ENCODE data around the gene PARD3.
A peak's percentile ranks its signal among the peaks of the same experiment; 100 is the strongest.

The PARD3 gene

DNA sequence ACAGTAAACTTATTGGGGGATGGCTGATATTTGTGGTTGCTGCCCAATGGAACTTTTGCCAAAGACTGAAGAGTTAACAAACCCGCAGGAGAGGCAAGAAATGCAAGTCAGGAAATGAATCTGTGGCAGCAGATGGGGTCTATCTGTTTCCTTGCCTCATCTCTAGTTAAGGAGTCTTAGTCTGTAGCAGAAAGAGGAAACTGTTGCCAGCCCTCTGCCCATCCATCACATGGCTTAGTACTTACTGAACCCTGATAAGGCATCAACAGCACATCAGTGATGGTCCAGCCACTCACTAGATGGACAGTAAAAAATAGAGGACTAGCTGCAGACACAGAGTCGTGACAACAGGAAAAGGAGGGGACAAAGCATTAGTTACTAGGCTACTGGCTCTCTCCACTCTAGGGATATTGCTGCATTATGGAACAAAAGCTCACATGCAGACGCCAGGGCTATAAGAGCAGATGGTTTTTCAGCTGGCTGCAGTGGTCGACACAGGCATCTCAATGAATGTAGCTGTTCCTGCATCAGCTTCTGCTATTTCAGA lies 614.7 kb downstream of the PARD3 start:
- no peaks in the 10 kb centered on the region for H3K4me1 Mint-ChIP-seq
- ATAC-seq = no peak
- no peak overlapping the region for H3K27ac Mint-ChIP-seq

DNA sequence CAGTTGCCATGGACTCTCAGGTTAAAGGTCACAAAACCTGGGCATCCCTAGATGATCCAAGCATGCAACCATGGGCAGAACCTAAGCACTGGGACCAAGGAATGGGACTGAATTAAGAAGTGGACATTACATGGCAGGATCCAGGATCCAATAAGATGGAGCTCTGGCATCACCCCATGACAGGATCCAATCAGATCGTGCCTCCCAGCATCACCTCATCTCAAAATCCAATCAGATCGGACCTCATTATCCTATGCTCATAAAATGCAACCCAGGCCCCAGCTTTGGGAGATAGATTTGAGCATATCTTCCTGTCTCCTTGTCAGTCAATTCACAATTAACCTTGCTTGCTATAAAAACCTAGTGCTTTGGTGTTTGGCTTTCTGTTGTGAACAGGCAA lies 616.1 kb downstream of the PARD3 start:
- Mint-ChIP-seq H3K9me3 (no peaks in the 10 kb centered on the region), H3K4me3 (no peak overlapping the region), H3K36me3 (no peaks in the 10 kb centered on the region), H3K27ac (no peak overlapping the region), H3K4me1 (no peaks in the 10 kb centered on the region)
- ATAC-seq = no peak
- DNase-seq (ENCODE audit: low spot score in 2 of 2) = no peak

More for the DNA sequence above, 614.7 kb downstream of the PARD3 start:
- H3K36me3 Mint-ChIP-seq = no peaks in the 10 kb centered on the region
- H3K4me3 Mint-ChIP-seq = no peak overlapping the region
- H3K9me3 Mint-ChIP-seq = no peaks in the 10 kb centered on the region
- no peak for DNase-seq (ENCODE audit: low spot score in 2 of 2)

DNA sequence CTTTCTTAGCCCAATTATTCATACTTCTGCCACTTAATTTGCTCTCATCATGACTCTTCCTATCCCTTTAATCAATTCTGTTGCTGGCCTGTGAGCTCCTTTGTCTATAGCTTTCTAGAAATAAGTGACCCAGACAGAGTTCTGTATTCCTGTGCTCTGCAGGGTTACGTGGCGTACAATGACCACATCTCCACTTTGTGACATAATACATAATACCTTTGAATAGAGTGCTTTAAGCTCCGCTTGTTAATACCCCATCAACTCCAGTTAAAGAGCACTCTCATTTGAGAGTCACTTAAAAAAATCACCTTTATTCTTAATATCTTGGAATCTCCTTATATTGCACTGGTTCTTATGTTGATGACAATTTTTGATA lies 619.0 kb downstream of the PARD3 start:
- H3K36me3 Mint-ChIP-seq = no peaks in the 10 kb centered on the region
- H3K27ac Mint-ChIP-seq = no peak overlapping the region
- no peak for ATAC-seq
- no peak overlapping the region for H3K4me3 Mint-ChIP-seq
- no peak for DNase-seq (ENCODE audit: low spot score in 2 of 2)
- H3K4me1 Mint-ChIP-seq = no peaks in the 10 kb centered on the region
- H3K9me3 Mint-ChIP-seq = no peaks in the 10 kb centered on the region

DNA sequence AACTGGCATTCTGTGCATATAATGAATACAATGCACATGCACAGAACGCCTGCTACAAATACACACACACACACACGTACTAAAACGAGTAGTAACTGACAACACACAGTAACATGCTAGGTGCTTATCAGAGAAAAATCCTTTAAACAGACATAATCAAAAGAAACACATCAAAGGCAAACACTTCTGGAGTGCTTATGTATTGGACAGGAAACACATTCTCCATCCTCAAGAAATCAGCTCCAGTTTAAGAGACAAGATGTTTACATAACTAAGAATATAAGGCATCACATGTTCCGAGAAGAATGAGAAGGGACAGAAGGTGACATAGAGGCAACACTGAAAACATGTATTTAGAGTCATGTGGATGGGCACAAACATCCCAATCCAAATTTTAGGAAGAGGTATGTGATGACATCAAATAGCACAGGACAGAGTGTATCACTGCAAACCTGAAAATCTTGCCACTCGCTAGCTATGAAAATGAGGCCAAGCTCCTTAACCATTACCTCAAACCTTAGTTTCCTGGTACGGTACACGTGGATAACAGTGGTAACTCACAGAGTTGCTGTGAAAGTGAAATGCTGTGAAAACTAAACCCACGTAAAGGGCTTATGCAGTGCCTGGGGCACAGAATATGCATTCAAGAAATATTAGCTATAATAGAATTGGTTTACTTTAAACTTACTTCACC lies 619.6 kb downstream of the PARD3 start:
- Mint-ChIP-seq H3K9me3 (peaks cover 2% of the 10 kb centered on the region), H3K4me1 (no peaks in the 10 kb centered on the region), H3K36me3 (no peaks in the 10 kb centered on the region), H3K4me3 (no peak overlapping the region), H3K27ac (no peak overlapping the region)
- ATAC-seq (no peak), DNase-seq (ENCODE audit: low spot score in 2 of 2) (no peak)

DNA sequence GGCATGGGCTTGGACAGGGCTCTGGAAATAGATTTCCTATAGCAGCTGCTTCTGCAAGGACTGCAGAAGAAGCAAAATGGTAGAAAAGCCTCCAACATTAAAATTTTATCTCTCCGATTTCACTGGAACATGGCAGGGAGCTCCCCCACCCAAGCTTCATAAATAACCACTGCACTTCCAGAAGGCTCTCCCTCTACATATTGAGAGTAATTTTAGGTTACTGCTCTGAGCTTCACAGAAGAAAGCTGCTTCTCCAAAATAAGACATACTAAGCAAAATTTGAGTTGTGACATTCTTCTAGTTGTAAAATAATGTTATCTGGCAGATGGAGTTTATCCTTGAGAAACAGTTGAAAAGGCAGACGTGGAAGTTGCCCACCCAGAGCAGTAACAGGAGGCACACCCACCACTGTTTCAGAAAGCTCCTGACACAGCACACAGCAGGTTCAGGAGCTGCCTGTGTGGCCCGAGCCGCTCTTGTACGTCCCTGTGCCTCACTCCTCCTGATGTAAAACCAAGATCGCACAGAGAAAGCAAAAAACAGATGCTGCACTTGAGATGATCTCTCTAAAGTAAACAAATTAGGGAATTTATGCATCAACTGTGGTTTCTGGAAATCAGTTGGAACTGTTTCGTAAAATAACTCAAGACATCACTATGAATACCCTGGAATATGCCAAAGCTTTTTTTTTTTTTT lies 621.0 kb downstream of the PARD3 start:
- ATAC-seq = no peak
- no peaks in the 10 kb centered on the region for H3K4me1 Mint-ChIP-seq

DNA sequence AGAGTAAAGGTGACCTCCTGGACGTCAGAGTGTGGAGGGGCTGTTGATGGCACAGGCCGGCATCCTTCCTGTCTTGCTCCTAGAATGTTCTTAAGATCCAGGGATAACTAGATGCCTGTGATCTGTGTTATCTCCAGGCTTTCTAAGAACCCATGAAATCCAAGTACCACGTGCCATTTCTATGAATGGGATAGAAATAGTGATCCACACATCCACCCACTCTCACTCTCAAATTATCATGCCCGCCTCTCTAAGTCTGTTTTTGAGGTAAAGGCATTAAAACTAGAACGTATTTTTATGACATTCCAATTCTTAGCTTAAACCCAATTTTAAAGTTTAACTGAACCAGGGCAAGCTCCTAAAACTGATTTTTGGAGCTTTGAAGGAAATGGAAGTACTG lies 622.5 kb downstream of the PARD3 start:
- ATAC-seq (peak; percentile 28), DNase-seq (ENCODE audit: low spot score in 2 of 2) (no peak)
- Mint-ChIP-seq H3K36me3 (no peaks in the 10 kb centered on the region), H3K4me1 (no peaks in the 10 kb centered on the region), H3K9me3 (peaks cover 2% of the 10 kb centered on the region), H3K4me3 (no peak overlapping the region), H3K27ac (no peak overlapping the region)

More for the DNA sequence above, 621.0 kb downstream of the PARD3 start:
- peaks cover 2% of the 10 kb centered on the region for H3K9me3 Mint-ChIP-seq
- no peak overlapping the region for H3K4me3 Mint-ChIP-seq
- DNase-seq (ENCODE audit: low spot score in 2 of 2) = no peak
- H3K27ac Mint-ChIP-seq = no peak overlapping the region
- H3K36me3 Mint-ChIP-seq = no peaks in the 10 kb centered on the region

DNA sequence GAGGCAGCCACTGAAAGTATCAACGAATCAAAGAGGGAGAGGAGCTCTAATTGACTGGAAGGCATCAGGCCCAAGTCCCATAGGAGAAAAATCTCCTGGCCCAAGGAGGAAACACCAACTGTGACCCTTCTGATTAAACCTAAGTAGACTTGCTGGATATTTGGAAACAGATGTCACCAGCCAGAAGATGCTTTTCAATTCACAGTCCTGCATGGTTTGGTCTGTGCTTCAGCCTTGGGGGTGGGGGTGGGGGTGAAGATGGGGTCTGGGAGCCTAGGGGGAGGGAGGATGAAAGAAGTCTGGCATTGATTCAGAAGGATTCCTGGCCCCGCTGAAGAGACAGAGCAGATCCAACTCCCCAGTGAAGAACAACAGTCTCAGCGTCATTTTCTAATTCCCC lies 623.7 kb downstream of the PARD3 start:
- ATAC-seq (no peak), DNase-seq (ENCODE audit: low spot score in 2 of 2) (no peak)
- no peak overlapping the region for H3K27ac Mint-ChIP-seq
- no peaks in the 10 kb centered on the region for H3K36me3 Mint-ChIP-seq
- no peak overlapping the region for H3K4me3 Mint-ChIP-seq
- H3K9me3 Mint-ChIP-seq = peaks cover 2% of the 10 kb centered on the region
- H3K4me1 Mint-ChIP-seq = no peaks in the 10 kb centered on the region

DNA sequence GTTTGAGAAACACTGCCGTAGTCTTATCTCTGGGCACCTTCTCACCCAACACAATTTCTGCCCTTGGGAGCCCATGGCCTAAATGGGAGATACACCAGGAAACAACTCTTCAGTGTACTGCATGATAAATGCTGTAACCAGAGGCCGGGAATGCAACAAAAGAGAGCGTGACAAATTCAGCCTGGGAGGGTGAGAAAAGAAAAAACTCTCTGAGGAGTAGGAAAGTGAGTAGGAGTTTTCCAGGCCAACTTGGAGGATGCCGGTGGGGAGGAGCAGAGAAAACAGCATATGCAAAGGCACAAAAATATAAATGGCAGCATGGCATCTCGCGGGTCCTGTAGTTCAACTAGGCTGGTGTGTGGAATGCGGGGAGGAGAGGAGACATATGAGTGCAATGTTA lies 624.5 kb downstream of the PARD3 start:
- Mint-ChIP-seq H3K9me3 (peaks cover 2% of the 10 kb centered on the region), H3K27ac (no peak overlapping the region), H3K36me3 (no peaks in the 10 kb centered on the region), H3K4me1 (no peaks in the 10 kb centered on the region), H3K4me3 (no peak overlapping the region)
- no peak for ATAC-seq
- no peak for DNase-seq (ENCODE audit: low spot score in 2 of 2)

DNA sequence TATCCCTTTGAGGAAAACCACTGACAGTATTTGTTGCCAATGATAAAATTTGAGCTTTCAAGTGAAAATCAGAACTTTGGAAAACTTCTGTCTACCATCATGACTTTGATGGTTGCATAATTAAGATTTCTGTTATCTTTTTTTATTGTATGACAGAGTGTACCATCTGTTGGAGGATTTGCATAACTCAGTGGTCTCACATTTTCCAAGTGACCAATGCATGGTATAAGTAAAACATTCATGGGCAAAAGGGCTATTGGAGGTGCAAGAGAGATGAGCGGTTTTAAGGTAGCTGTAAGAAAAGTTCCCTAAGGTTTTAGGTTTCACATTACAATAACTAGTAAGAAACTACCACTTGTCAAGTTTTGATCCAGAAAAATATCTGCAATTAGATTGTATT lies 625.3 kb downstream of the PARD3 start:
- H3K9me3 Mint-ChIP-seq = peaks cover 2% of the 10 kb centered on the region
- no peak for DNase-seq (ENCODE audit: low spot score in 2 of 2)
- H3K4me1 Mint-ChIP-seq = no peaks in the 10 kb centered on the region
- H3K36me3 Mint-ChIP-seq = no peaks in the 10 kb centered on the region
- no peak overlapping the region for H3K27ac Mint-ChIP-seq
- no peak for ATAC-seq
- H3K4me3 Mint-ChIP-seq = no peak overlapping the region

DNA sequence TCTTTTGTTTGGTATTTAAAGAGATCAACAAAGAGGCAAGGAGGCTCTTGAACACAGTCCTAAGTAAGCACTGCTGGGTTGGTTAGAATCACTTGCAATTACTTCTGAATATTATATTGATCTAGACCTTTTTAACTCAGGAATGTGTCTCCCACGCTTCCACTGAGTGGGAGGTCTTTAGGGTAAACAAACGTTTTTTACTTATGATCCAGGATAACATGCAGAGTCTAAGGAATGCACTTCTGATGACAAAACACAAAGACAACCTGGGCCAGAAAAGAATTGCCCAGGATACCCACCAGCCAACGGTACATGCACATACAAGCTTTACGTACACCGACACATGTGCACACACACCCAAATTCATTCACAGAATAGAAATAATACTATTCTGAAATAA lies 626.9 kb downstream of the PARD3 start:
- Mint-ChIP-seq H3K9me3 (peaks cover 2% of the 10 kb centered on the region), H3K36me3 (no peaks in the 10 kb centered on the region), H3K27ac (no peak overlapping the region), H3K4me1 (no peaks in the 10 kb centered on the region), H3K4me3 (no peak overlapping the region)
- ATAC-seq (no peak), DNase-seq (ENCODE audit: low spot score in 2 of 2) (no peak)

DNA sequence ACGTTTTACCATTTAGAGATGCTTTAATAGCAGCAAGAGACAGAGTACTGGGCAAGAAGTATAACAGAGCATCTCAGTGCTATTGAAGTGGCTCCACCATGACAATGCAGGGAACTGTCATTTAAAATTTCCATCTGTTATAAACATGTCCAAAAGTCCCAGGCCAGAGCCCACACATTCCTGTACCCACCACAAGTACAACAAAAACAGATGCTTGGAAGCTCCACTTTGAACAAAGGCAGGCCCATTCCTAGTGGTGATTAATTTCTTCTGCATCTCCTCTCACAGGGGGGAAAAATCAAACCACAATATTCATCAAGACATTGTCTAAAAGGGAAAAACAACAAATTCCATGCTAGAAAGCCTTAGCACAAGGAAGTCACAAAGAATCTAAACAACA lies 627.9 kb downstream of the PARD3 start:
- DNase-seq (ENCODE audit: low spot score in 2 of 2) = no peak
- H3K27ac Mint-ChIP-seq = no peak overlapping the region
- no peaks in the 10 kb centered on the region for H3K36me3 Mint-ChIP-seq
- no peak overlapping the region for H3K4me3 Mint-ChIP-seq
- H3K4me1 Mint-ChIP-seq = no peaks in the 10 kb centered on the region
- ATAC-seq = no peak
- H3K9me3 Mint-ChIP-seq = peaks cover 2% of the 10 kb centered on the region

DNA sequence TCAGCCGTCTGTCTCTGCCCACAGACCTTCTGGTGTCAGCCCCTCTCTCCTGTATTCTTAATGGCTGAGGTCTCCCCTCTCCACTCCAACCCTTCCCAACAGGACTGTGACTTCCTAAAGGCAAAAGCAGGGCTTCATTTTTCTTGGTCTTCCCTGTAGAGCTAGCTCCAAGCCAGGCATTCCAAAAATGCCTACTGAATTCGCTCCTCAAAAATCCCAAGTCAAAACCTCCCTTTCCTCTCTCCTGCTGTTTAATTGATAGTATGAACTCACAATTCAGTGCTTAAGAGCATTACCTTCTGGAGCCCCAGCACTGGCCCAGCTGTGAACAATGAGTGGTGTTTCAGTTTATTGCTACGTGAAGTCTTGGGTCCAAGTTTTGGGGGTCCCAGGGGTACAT lies 628.4 kb downstream of the PARD3 start:
- no peak overlapping the region for H3K27ac Mint-ChIP-seq
- DNase-seq (ENCODE audit: low spot score in 2 of 2) (no peak), ATAC-seq (no peak)
- no peak overlapping the region for H3K4me3 Mint-ChIP-seq
- H3K9me3 Mint-ChIP-seq = peaks cover 2% of the 10 kb centered on the region
- H3K36me3 Mint-ChIP-seq = no peaks in the 10 kb centered on the region
- no peaks in the 10 kb centered on the region for H3K4me1 Mint-ChIP-seq

DNA sequence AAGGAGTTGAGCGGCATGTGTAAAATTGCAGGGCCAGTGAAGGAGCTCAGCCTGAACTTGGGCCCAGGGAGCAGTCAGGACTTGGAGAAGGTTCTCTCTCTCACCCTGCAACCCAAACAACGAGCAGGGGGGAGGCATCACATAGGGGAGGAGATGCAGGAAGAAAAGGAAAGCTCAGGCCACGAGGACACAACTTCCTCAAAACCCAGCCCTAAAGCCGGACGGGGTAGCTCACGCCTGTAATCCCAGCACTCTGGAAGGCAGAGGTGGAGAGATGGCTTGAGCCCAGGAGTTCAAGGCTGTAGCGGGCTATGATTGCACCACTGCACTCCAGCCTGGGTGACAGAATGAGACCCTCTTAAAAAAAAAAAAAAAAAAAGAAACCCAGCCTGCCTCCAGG lies 629.1 kb downstream of the PARD3 start:
- H3K9me3 Mint-ChIP-seq = peaks cover 2% of the 10 kb centered on the region
- H3K4me3 Mint-ChIP-seq = no peak overlapping the region
- no peak for ATAC-seq
- no peaks in the 10 kb centered on the region for H3K4me1 Mint-ChIP-seq
- H3K27ac Mint-ChIP-seq = no peak overlapping the region
- H3K36me3 Mint-ChIP-seq = no peaks in the 10 kb centered on the region
- no peak for DNase-seq (ENCODE audit: low spot score in 2 of 2)

DNA sequence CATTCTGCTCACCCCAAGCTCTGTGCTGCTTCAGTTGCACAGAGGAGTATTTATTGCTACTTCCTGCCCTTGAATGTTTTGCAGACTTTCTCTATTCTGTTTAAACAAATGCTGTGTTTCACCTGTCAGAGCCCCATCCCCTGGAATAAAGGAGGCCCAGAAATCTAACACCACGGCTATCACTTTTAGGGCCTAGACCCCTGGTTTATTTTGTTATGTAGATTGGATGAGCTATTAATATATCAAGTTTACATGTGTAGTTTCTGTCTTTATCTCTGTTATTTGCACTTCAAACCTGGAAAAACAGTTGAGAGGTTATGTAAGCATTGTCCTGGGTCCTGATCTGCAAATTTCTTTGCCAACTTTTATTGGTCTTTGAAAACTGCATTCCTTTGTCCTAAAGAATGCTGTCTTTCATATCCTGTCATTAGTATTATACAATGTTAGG lies 630.1 kb downstream of the PARD3 start:
- H3K36me3 Mint-ChIP-seq = no peaks in the 10 kb centered on the region
- H3K9me3 Mint-ChIP-seq = no peaks in the 10 kb centered on the region
- H3K4me3 Mint-ChIP-seq = no peak overlapping the region
- DNase-seq (ENCODE audit: low spot score in 2 of 2) (no peak), ATAC-seq (no peak)
- H3K27ac Mint-ChIP-seq = no peak overlapping the region
- H3K4me1 Mint-ChIP-seq = no peaks in the 10 kb centered on the region

DNA sequence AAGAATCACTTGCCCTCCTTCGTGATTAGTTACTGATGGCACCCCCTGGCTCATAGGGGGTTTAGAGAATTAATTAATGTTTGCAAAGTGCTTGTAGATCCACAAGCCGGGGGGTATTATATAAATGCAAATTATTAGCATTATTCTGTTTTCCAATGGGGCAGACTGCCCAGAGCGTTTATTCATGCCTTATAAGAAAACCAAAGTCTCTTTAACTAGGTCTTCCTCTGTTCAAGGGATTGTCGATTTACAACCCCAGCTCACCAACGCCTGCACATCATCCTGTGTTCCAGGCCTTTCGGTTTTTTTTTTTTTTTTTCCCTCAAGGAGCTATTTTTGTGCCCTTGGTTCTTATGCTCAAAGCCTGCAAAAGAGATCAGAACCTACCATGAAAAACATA lies 630.7 kb downstream of the PARD3 start:
- Mint-ChIP-seq H3K36me3 (no peaks in the 10 kb centered on the region), H3K27ac (no peak overlapping the region), H3K4me3 (no peak overlapping the region), H3K4me1 (no peaks in the 10 kb centered on the region), H3K9me3 (no peaks in the 10 kb centered on the region)
- DNase-seq (ENCODE audit: low spot score in 2 of 2) = no peak
- ATAC-seq = no peak

All from stimulated activated effector memory CD8-positive, alpha-beta T cell treated with anti-CD3 and anti-CD28 coated beads, Interleukin-12 subunit alpha, Interleukin-12 subunit beta, amount 100 ng/mL, for 72 hours (primary cell).